ENCODE data around the gene DOK5. TPM values are rescaled to one million over a fixed set of nuclear protein-coding genes. Genes with fewer than 3 reads are reported as not detected.
A peak's percentile ranks its signal among the peaks of the same experiment; 100 is the strongest.

The DOK5 gene
- total and polyA plus RNA-seq, 2 of the 8 experiments (the other 6 are each of a cell fraction or from before 2014, with no cell fraction given), result 8.9 to 15.0 TPM

DNA sequence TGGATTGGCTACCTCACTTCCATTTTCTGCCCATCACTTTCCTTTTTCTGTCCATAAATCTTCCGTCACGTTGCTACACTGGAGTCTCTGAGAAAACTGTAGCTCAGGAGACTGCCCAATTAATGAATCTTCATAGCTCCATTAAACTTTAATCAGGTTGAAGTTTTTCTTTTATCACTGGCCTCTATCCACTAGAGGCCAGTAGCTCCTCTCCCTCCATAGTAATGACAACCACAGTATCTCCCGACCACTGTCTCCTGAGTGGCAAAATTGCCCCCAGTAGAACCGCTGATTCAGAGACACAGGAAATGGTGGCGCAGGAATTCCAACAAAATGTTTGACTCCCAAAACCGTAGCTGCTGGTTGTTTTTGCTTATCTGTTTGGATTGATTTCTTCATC lies 18.4 kb upstream of the DOK5 start:
- DNase-seq (ENCODE audit: low read depth in 1 of 2, low spot score in 2 of 2) (no peak), FAIRE-seq (no peak)
- peak; percentile 45 to 56 for TF ChIP-seq RAD21 (IDR thresholded peaks at IDR 0.05 in 1 of 2, conservative IDR thresholded peaks at IDR 0.05 in 1 of 2; ENCODE audit: low read depth in 2 of 2, low read length in 2 of 2)
- TF ChIP-seq TBP (IDR thresholded peaks at IDR 0.05; ENCODE audit: low read depth, low read length), result no peak
- TF ChIP-seq GABPA (IDR thresholded peaks at IDR 0.05; ENCODE audit: borderline replicate concordance, insufficient read depth, low read length), result no peak
- TF ChIP-seq, protein P1, sequence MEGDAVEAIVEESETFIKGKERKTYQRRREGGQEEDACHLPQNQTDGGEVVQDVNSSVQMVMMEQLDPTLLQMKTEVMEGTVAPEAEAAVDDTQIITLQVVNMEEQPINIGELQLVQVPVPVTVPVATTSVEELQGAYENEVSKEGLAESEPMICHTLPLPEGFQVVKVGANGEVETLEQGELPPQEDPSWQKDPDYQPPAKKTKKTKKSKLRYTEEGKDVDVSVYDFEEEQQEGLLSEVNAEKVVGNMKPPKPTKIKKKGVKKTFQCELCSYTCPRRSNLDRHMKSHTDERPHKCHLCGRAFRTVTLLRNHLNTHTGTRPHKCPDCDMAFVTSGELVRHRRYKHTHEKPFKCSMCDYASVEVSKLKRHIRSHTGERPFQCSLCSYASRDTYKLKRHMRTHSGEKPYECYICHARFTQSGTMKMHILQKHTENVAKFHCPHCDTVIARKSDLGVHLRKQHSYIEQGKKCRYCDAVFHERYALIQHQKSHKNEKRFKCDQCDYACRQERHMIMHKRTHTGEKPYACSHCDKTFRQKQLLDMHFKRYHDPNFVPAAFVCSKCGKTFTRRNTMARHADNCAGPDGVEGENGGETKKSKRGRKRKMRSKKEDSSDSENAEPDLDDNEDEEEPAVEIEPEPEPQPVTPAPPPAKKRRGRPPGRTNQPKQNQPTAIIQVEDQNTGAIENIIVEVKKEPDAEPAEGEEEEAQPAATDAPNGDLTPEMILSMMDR (IDR thresholded peaks at IDR 0.05; ENCODE audit: control extremely low read depth in 1 of 3, insufficient read depth in 1 of 3, low read depth in 1 of 3, low read length in 3 of 3), result peak in 2 of 3 experiments; percentile 9 to 26; a peak in 3 of 4 replicates
- no peak for TF ChIP-seq BRCA1 (IDR thresholded peaks at IDR 0.05; ENCODE audit: low read depth, low read length)
- TF ChIP-seq KDM4A (IDR thresholded peaks at IDR 0.05; ENCODE audit: low read depth, low read length, severe bottlenecking), result no peak
- H3K14ac ChIP-seq (ENCODE audit: insufficient read length), result no peak overlapping the region
- no peak overlapping the region for H3K4me3 ChIP-seq (ENCODE audit: extremely low read depth in 1 of 4, insufficient read depth in 2 of 4, low read depth in 3 of 4, low read length in 4 of 4)
- H3K79me2 ChIP-seq (ENCODE audit: control insufficient read depth in 1 of 2, insufficient read depth in 2 of 2, low read length in 2 of 2), result no peaks in the 10 kb centered on the region
- no peak overlapping the region for H3K18ac ChIP-seq (ENCODE audit: extremely low read depth, low read length)
- H2AK5ac ChIP-seq (ENCODE audit: low read depth, low read length), result no peak overlapping the region
- no peak overlapping the region for H3K4me2 ChIP-seq (ENCODE audit: insufficient read depth in 1 of 2, low read depth in 2 of 2, low read length in 2 of 2)
- H2BK5ac ChIP-seq (ENCODE audit: low read depth, low read length), result no peak overlapping the region
- whole genome bisulfite sequencing, 2 experiments (ENCODE audit: extremely low coverage in 1 of 2, insufficient coverage in 1 of 2, insufficient read length in 1 of 2, insufficient replicate concordance in 2 of 2, low coverage in 1 of 2, low lambda C conversion rate in 2 of 2, missing lambda C conversion rate in 1 of 2), result 87% methylated on average over 6 of the region's 6 CpGs; no CpG with 5 or more reads in 1 of the 2 experiments
- H2BK20ac ChIP-seq (ENCODE audit: low read length), result no peak overlapping the region
- no peak overlapping the region for H2BK120ac ChIP-seq (replicated peaks; ENCODE audit: low read depth, low read length)
- H3K9me3 ChIP-seq (ENCODE audit: insufficient read depth in 2 of 2, low read depth in 1 of 2, low read length in 1 of 2), result no peaks in the 10 kb centered on the region; a peak in 1 of 4 replicates
- H3K9ac ChIP-seq (replicated peaks in 1 of 4; ENCODE audit: extremely low read depth in 1 of 4, low read depth in 3 of 4, low read length in 3 of 4), result no peak overlapping the region
- POLR2A ChIA-PET (ENCODE audit: partially characterized antibody), result no interaction called here
- H3K79me1 ChIP-seq (ENCODE audit: low read depth, low read length), result no peaks in the 10 kb centered on the region
- H4K5ac ChIP-seq (ENCODE audit: insufficient read length, low read depth, low read length), result no peak overlapping the region
- H2BK12ac ChIP-seq (ENCODE audit: low read depth, low read length), result no peak overlapping the region
- H3K27ac ChIP-seq (ENCODE audit: low read depth, low read length), result no peak overlapping the region
- H3K56ac ChIP-seq (replicated peaks; ENCODE audit: insufficient read length, low read depth, low read length), result no peak overlapping the region
- no peaks in the 10 kb centered on the region for H3K23me2 ChIP-seq (ENCODE audit: low read depth, low read length)
- H3K36me3 ChIP-seq (ENCODE audit: control insufficient read depth in 2 of 4, insufficient read depth in 4 of 4, low read length in 3 of 4), result no peaks in the 10 kb centered on the region
- CTCF ChIA-PET (ENCODE audit: partially characterized antibody), result interaction anchor here (0.6 to 1.9 kb wide), 11 partner anchors 9 to 353 kb away, joined by 3 to 7 read pairs (median 3); no protein-coding TSS in a partner anchor
- H4K20me1 ChIP-seq (replicated peaks in 1 of 2; ENCODE audit: control insufficient read depth in 1 of 2, insufficient read depth in 2 of 2, low read length in 2 of 2), result no peaks in the 10 kb centered on the region
- no peak overlapping the region for H2AFZ ChIP-seq (ENCODE audit: low read length)
- H4K91ac ChIP-seq (replicated peaks; ENCODE audit: insufficient read length, low read length), result no peak overlapping the region
- no peaks in the 10 kb centered on the region for H3K4me1 ChIP-seq (replicated peaks in 1 of 4; ENCODE audit: control insufficient read depth in 3 of 4, insufficient read depth in 4 of 4, low read length in 3 of 4)
- H3K4ac ChIP-seq (replicated peaks; ENCODE audit: insufficient read length, low read depth, low read length), result no peak overlapping the region
- H3K23ac ChIP-seq (ENCODE audit: insufficient read length), result no peak overlapping the region
- no peaks in the 10 kb centered on the region for H3K27me3 ChIP-seq (replicated peaks in 1 of 4; ENCODE audit: control insufficient read depth in 3 of 4, extremely low read depth in 1 of 4, insufficient read depth in 3 of 4, low read length in 3 of 4)
- no peak overlapping the region for H4K8ac ChIP-seq (ENCODE audit: extremely low read depth, insufficient read depth, low read length)
- no peak overlapping the region for H2BK15ac ChIP-seq (ENCODE audit: low read length)
